NB4 (cell line): Measurements from ENCODE around the gene INKA1.

Source experiments
- CTCF ChIP-seq: IDR thresholded peaks from one replicate; pipeline ENCODE4 v1.5.1; 2012; ENCODE audit warnings: low read depth, low read length
- MYC ChIP-seq: IDR thresholded peaks from 2 replicates; pipeline ENCODE4 v1.6.1; 2011; ENCODE audit warnings: low read depth, low read length
- POLR2A ChIP-seq: IDR thresholded peaks from 2 replicates; pipeline ENCODE4 v1.6.1; 2011; ENCODE audit warnings: mild to moderate bottlenecking; ENCODE audit not compliant: insufficient read length; ENCODE audit errors: extremely low read depth

GRCh38 chr3:49759226-49759625 lies 43.8 kb upstream of the INKA1 start:
- TF ChIP-seq POLR2A (no peak), CTCF (no peak), MYC (no peak)
